Suppressor macrophage (primary cell): Measurements from ENCODE around the gene KLHL17.

Experiments used
- DNase-seq, 4 experiments: peaks; one replicate each; pipeline ENCODE4 v3.0.0-alpha.2; 2020 to 2022

Gene KLHL17

GRCh38 chr1:923131-923990 lies 37.0 kb upstream of the KLHL17 start, which contains the start of gene SAMD11:
Gene SAMD11, plus strand, starts transcription at chr1:923923. Its CDS starts 509 bp downstream, at chr1:924432.
- peak; percentile 76 to 94 (median 84) for DNase-seq

DNA sequence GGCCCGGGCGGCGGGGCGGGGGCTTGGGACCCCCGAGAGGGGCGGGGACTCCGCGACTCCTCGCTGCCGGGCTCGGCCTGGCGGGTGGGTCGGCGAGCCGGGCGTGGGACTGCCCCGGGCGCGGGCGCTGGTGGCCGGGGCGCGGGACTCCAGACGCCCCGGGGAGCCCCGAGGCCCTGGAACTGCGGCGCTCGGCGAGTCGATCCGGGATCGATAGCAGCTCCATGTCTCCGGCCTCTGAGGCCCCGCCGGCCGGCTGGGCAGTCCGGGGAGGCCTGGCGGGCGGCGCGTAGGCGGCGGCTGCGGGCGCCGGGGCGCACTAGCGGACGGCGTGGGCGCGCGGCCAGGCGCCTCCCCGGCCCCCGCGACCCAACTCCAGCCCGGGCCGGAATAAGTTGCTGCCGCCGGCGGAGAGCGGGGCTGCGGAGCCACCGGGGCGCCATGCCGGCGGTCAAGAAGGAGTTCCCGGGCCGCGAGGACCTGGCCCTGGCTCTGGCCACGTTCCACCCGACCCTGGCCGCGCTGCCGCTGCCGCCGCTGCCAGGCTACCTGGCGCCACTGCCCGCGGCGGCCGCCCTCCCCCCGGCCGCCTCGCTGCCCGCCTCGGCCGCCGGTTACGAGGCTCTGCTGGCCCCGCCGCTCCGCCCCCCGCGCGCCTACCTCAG lies 36.3 kb upstream of the KLHL17 start:
- DNase-seq: peak in 2 of 4 experiments; percentile 21 to 32

- DNase-seq: peak in 3 of 4 experiments; percentile 38 to 62 (median 48)
Measured at GRCh38 chr1:924656-925560, 35.5 kb upstream of the KLHL17 start.

- DNase-seq: peak in 2 of 4 experiments; percentile 27 to 50
Measured at GRCh38 chr1:925561-926421, 34.6 kb upstream of the KLHL17 start.

DNA sequence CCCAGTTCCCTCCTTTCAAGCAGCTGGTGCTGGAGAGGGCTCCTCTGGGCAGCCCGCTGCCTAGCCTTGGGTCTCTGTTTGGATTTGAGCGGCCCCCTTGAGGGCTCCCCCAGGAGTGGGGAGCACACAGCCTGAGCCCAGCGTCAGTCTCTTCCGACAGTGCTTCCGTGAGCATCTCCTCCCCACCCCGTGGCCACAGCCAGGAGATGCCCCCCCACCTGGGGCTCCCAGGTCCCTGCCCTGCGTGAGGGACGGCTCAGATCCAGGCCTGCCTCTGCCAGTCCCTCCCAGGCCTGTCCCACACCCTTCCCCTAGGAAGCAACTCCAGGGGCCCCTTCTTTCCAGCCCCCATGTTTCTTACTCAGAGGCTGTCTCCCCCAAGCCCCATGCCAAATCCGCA lies 33.1 kb upstream of the KLHL17 start:
- no peak for DNase-seq

DNA sequence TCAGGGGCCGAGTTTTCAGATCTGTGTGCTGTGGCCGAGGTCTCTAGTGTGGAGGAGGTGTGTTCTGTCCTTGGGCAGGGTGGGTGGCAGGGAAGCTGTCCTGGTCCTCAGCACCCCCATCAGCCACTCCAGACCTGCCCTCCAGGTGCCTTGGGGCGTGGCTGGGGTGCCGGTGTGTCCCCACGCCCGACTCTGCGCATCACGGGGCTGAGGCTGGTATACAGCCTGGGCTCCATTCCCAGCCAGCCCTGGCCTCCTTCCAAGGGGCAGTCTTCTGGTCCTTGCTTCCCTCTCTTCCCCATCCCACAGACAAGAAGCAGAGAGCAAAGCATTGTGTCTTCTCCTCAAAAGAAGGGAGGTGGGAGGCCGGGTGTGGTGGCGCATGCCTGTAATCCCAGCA lies 32.6 kb upstream of the KLHL17 start:
- no peak for DNase-seq

GRCh38 chr1:928825-929661 lies 31.3 kb upstream of the KLHL17 start:
- no peak for DNase-seq

DNA sequence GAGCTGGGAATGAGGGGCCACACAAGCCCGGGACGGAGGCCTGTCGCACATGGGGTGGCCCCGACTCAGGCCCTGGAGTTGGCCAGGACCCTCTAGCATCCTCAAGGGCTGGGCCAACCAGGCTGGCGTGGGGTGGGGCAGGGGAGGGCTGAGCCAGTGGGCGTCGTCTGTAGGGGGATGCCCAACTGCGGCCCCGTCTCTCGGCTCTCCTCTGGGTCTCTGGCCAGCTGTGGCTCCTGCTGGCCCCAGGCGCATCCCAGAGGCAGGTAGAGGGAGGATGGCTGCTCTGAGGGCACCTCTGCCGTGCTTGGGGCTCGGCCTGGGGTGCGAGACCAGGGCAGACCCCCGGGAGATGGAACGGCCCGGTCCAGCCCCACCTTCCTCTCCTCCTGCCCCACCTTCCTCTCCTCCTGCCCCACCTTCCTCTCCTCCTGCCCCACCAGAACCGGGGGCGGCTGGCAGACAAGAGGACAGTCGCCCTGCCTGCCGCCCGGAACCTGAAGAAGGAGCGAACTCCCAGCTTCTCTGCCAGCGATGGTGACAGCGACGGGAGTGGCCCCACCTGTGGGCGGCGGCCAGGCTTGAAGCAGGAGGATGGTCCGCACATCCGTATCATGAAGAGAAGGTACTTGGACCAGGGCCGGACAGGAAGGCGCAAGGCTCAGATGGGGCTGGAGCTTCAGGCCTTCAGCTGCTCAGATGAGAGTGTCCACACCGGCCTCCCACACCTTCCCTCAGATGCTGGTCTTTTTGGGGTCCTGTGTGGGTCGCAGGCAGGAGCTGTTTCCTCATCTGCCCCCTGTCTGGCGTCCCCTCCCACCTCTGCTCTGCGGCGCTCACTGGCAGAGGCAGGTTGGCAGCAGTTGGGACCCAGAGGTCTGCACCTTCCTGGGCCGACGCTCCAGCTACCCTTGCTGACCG lies 30.4 kb upstream of the KLHL17 start:
- DNase-seq: no peak

DNA sequence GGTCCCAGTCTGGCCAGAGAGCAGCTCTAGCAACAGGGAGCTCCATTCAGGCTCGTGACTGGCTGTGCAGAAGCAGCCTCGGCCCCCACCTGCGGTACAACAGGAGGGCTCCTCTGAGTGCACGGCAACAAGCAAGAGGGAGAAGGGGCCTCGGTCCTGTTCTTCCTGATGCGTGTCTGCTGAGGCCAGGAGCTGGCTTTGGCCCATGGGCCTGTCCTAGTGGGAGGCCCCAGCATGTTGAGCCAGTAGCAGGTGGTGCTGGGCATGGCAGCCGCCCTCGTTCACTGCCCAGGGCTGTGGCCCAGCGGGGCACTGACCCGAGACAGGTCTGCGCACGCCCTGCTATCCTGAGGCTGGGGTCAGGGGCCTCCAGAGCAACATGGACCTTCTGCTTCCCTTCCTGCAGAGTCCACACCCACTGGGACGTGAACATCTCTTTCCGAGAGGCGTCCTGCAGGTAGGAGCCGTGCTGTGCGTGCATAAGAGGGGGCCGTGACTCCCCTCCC lies 29.7 kb upstream of the KLHL17 start:
- DNase-seq: no peak

GRCh38 chr1:931380-932172 lies 28.8 kb upstream of the KLHL17 start:
- DNase-seq: no peak

DNA sequence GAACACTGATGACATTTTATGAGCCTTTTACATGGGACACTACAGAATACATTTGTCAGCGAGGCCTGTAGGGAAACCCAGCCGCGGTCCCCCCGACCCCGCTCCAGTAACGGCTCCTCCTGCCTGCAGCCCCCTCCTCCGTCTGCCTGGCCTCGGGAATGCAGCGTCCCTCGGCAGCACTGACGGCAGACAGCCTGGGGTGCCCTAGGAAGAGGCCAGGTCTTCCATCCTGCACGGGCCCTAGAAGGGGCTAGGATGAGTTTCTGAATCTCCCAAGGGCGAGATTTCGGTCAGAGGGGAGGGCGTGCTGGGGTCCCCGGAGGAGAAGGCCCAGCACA lies 28.2 kb upstream of the KLHL17 start:
- no peak for DNase-seq

GRCh38 chr1:932776-933602 lies 27.4 kb upstream of the KLHL17 start:
- DNase-seq: no peak

DNA sequence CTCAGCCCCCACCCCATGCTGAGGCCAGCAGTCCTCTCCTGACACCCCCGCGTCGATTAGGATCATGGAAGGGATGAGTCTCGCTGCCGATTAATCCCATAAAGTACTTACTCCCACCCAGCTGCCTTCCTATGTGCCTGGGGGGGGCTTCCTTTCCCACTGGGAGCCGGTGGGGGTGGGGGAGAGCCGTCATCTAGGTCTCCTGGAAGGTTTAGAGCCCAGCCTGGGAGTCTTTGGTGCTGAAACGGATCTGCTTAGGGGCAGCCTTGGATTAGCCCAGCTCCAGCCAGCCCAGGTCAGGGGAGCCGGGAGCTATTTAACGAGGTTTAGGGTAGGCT lies 26.8 kb upstream of the KLHL17 start:
- no peak for DNase-seq

GRCh38 chr1:934991-935750 lies 25.2 kb upstream of the KLHL17 start:
- peak; percentile 21 to 63 (median 36) for DNase-seq

- DNase-seq: no peak
Measured at GRCh38 chr1:935751-936231, 24.6 kb upstream of the KLHL17 start.

DNA sequence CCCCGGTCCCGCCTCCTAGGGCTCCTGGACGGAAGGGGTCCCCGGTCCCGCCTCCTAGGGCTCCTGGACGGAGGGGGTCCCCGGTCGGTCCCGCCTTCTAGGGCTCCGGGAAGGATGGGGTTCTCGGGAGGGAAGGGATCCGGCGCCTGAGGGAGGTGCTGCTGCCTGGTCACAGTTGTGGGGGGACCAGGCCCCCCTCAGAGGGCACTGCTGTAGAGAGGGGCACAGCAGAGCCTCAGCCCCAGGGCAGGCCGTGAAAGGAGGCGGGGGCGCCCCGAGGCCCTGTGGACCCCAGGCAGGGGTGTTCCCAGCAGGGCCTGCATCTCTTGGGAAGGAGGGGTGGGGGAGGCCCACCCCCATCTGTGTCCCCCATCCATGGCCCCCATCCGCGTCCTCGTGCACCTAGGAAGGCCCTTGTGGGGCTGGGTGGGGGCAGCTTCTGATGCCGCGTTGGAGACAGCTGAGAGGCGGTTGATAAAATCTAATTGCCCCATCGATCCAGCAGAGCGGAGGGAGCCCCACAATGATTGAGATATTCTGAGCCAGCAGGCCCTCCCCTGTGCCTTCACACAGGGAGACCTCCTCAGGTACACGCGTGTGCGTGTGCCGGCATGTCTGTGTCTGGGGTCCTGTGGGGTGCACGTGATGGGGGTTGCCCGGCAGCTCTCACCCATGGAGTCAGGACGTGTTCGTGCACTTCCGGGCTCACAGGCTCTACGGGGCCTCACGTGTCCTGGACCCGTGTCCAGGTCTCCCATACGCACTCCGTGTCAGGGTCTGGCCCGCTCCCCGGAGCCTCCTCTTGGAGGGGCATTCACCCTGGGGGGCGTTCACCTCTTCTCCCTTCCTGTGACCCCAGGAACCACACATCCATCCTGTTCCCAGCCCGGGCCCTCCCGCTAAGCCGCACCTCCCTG lies 23.8 kb upstream of the KLHL17 start:
- no peak for DNase-seq
